Activated naive CD4-positive, alpha-beta T cell treated with anti-CD3 and anti-CD28 coated beads for 36 hours (primary cell): ENCODE measurements around the gene ACSF2. TPM values are rescaled to one million over a fixed set of nuclear protein-coding genes. Genes with fewer than 3 reads are reported as not detected.
"Not testable (repeated sequence)": the region's sequence is repeated elsewhere in the genome, so short reads cannot be mapped to it uniquely, and the experiment has no call there.

Experiments used
- CTCF ChIA-PET: fragments of 350-600 bp; sonication (Branson Sonifier 250); formaldehyde crosslinking; loops from one replicate; lab custom pipeline; 2021; ENCODE audit warnings: antibody characterized with exemption; lab: Charles Lee
- DNase-seq: peaks from one replicate; pipeline ENCODE4 v3.0.0-alpha.2; 2020
- H3K27ac Mint-ChIP-seq: one replicate; pipeline ENCODE4 v1.8.0; 2021; ENCODE audit warnings: mild to moderate bottlenecking, mixed read lengths
- H3K27me3 Mint-ChIP-seq: one replicate; pipeline ENCODE4 v1.8.0; 2021; ENCODE audit warnings: low read depth, mixed read lengths
- H3K36me3 Mint-ChIP-seq: one replicate; pipeline ENCODE4 v1.8.0; 2021; ENCODE audit warnings: low read depth, mixed read lengths
- H3K4me1 Mint-ChIP-seq: one replicate; pipeline ENCODE4 v1.8.0; 2021; ENCODE audit warnings: low read depth, mixed read lengths
- H3K4me3 Mint-ChIP-seq: one replicate; pipeline ENCODE4 v1.8.0; 2021; ENCODE audit warnings: mild to moderate bottlenecking, moderate library complexity, mixed read lengths
- H3K9me3 Mint-ChIP-seq: one replicate; pipeline ENCODE4 v1.8.0; 2021; ENCODE audit warnings: mixed read lengths
- intact Hi-C: fragments of 100-400 bp; cut with micrococcal nuclease; formaldehyde crosslinking; loops from one replicate; pipeline ENCODE4 v1.15.1; 2023
- total RNA-seq, 2 experiments: library from RNA; stranded (reverse); gene quantifications; one replicate each; pipeline ENCODE4 v1.2.3, GENCODE V29; 2021

ACSF2 gene
- total RNA-seq, 2 experiments from 2014 or later: 19.7 to 20.7 TPM

GRCh38 chr17:50469671-50470305 is 43.8 kb downstream of the ACSF2 start:
- H3K27ac Mint-ChIP-seq: no peak overlapping the region
- CTCF ChIA-PET: interaction anchor here (0.6 to 1.3 kb wide), 2 partner anchors 10 to 17 kb away, joined by 3 read pairs; no protein-coding TSS in a partner anchor

DNA sequence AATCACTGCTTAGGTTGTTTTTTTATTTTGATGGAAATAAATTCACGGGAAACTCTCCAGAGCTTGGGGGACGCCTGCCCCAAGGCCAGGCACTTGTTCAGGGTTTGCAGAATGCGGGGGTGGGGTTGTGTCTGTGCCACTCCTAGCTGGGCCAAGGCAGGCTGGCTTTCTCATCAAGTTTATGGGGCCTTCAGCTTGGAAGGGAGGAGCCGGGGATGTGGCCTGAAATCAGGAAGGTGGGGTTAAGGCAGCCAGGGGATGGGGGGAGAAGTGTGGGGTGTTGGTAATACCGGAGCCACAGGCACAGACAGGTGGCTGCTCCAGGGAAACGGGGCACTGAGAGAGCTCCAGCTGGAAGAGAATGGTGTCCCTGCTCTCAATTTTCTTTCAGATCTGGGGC is 44.4 kb downstream of the ACSF2 start:
- no peak for DNase-seq
- no peak overlapping the region for H3K4me3 Mint-ChIP-seq
- no peaks in the 10 kb centered on the region for H3K9me3 Mint-ChIP-seq
- H3K27ac Mint-ChIP-seq: no peak overlapping the region
- H3K27me3 Mint-ChIP-seq: peaks cover 14% of the 10 kb centered on the region
- CTCF ChIA-PET: interaction anchor here (1.3 kb wide), 1 partner anchor 9 kb away, joined by 3 read pairs; no protein-coding TSS in a partner anchor
- intact Hi-C loops: no loop called here
- peaks cover 1% of the 10 kb centered on the region for H3K36me3 Mint-ChIP-seq
- H3K4me1 Mint-ChIP-seq: peaks cover 6% of the 10 kb centered on the region

More at GRCh38 chr17:50469671-50470305, 43.8 kb downstream of the ACSF2 start:
- peaks cover 1% of the 10 kb centered on the region for H3K36me3 Mint-ChIP-seq
- peaks cover 6% of the 10 kb centered on the region for H3K4me1 Mint-ChIP-seq
- no peak for DNase-seq
- peaks cover 14% of the 10 kb centered on the region for H3K27me3 Mint-ChIP-seq
- intact Hi-C loops: no loop called here
- no peaks in the 10 kb centered on the region for H3K9me3 Mint-ChIP-seq
- no peak overlapping the region for H3K4me3 Mint-ChIP-seq

- intact Hi-C loops: no loop called here
- H3K27ac Mint-ChIP-seq: no peak overlapping the region
- H3K4me1 Mint-ChIP-seq: peaks cover 6% of the 10 kb centered on the region
- DNase-seq: no peak
- CTCF ChIA-PET: interaction anchor here (1.3 kb wide), 1 partner anchor 8 kb away, joined by 3 read pairs; no protein-coding TSS in a partner anchor
- peaks cover 15% of the 10 kb centered on the region for H3K27me3 Mint-ChIP-seq
- no peaks in the 10 kb centered on the region for H3K9me3 Mint-ChIP-seq
- peaks cover 1% of the 10 kb centered on the region for H3K36me3 Mint-ChIP-seq
- no peak overlapping the region for H3K4me3 Mint-ChIP-seq
These were observed 45.2 kb downstream of the ACSF2 start for GRCh38 chr17:50471009-50471905.

GRCh38 chr17:50472286-50472685 is 46.3 kb downstream of the ACSF2 start:
- no peak for DNase-seq
- H3K36me3 Mint-ChIP-seq: peaks cover 1% of the 10 kb centered on the region
- intact Hi-C loops: no loop called here
- H3K4me1 Mint-ChIP-seq: peaks cover 6% of the 10 kb centered on the region
- CTCF ChIA-PET: interaction anchor here (0.6 to 1.6 kb wide), 2 partner anchors 75 to 115 kb away, joined by 3 to 5 read pairs; partner anchors contain the start of gene LRRC59
- H3K27me3 Mint-ChIP-seq: peaks cover 19% of the 10 kb centered on the region
- no peak overlapping the region for H3K27ac Mint-ChIP-seq
- no peaks in the 10 kb centered on the region for H3K9me3 Mint-ChIP-seq
- H3K4me3 Mint-ChIP-seq: no peak overlapping the region

DNA sequence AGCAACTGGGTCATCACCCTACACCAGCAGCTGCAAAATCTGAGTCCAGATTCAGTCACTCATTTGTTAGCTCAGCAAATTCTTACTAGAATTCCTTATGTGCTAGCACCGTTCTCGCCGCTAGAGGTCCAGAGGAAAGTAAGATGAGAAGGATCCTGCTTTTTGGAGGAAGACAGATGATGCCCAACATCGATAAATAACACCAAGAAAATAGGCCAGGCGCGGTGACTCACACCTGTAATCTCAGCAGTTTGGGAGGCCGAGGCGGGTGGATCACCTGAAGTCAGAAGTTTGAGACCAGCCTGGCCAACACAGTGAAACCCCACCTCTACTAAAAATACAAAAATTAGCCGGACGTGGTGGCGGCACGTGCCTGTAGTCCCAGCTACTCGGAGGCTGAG is 46.7 kb downstream of the ACSF2 start:
- H3K4me3 Mint-ChIP-seq, H3K4me1 Mint-ChIP-seq, intact Hi-C loops, H3K36me3 Mint-ChIP-seq, H3K9me3 Mint-ChIP-seq, H3K27ac Mint-ChIP-seq, DNase-seq: not testable (repeated sequence)
- CTCF ChIA-PET: interaction anchor here (1.6 kb wide), 1 partner anchor 75 kb away, joined by 5 read pairs; the partner anchor contains the start of gene LRRC59
- H3K27me3 Mint-ChIP-seq: peaks cover 15% of the 10 kb centered on the region

DNA sequence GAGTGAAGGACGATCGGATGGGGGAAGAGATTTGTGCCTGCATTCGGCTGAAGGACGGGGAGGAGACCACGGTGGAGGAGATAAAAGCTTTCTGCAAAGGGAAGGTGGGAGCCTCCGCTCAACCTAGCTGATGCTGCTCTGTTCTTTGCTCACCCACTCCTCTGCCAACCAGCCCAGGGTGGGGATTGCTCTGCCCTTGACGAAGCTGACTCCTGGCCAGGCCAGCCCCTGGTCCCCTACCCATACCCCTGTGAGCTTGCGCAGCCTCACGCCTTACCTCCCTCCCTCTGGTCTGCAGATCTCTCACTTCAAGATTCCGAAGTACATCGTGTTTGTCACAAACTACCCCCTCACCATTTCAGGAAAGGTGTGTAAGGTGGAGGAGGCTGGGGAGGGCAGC is 47.9 kb downstream of the ACSF2 start:
- peaks cover 1% of the 10 kb centered on the region for H3K36me3 Mint-ChIP-seq
- no peaks in the 10 kb centered on the region for H3K9me3 Mint-ChIP-seq
- intact Hi-C loops: no loop called here
- CTCF ChIA-PET: interaction anchor here (0.6 kb wide), 1 partner anchor 15 kb away, joined by 3 read pairs; no protein-coding TSS in a partner anchor
- peaks cover 9% of the 10 kb centered on the region for H3K4me1 Mint-ChIP-seq
- no peak overlapping the region for H3K27ac Mint-ChIP-seq
- no peak for DNase-seq
- H3K27me3 Mint-ChIP-seq: peaks cover 8% of the 10 kb centered on the region
- no peak overlapping the region for H3K4me3 Mint-ChIP-seq

GRCh38 chr17:50474523-50474922 is 48.5 kb downstream of the ACSF2 start:
- no peak overlapping the region for H3K4me3 Mint-ChIP-seq
- H3K27ac Mint-ChIP-seq: no peak overlapping the region
- intact Hi-C loops: no loop called here
- peaks cover 6% of the 10 kb centered on the region for H3K27me3 Mint-ChIP-seq
- H3K9me3 Mint-ChIP-seq: no peaks in the 10 kb centered on the region
- no peak for DNase-seq
- H3K36me3 Mint-ChIP-seq: peaks cover 2% of the 10 kb centered on the region
- H3K4me1 Mint-ChIP-seq: peaks cover 10% of the 10 kb centered on the region
- CTCF ChIA-PET: interaction anchor here (0.6 kb wide), 1 partner anchor 14 kb away, joined by 3 read pairs; no protein-coding TSS in a partner anchor

DNA sequence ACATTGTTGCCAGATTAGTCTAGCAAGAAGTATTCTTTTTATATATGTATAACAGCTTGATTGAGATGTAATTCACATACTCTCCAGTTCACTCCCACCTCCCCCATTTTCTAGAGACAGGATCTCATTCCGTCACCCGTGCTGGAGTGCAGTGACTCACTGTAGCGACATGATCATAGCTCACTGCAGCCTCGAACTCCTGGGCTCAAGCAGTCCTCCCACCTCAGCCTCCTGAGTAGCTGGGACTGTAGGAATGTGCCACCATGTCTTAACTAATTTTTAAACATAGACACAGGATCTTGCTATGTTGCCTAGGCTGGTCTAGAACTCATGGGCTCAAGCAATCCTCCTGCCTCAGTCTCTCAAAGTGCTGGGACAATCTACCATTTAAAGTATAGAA is 49.3 kb downstream of the ACSF2 start:
- DNase-seq: no peak
- intact Hi-C loops: no loop called here
- no peak overlapping the region for H3K4me3 Mint-ChIP-seq
- CTCF ChIA-PET: no interaction called here
- peaks cover 19% of the 10 kb centered on the region for H3K4me1 Mint-ChIP-seq
- no peak overlapping the region for H3K27ac Mint-ChIP-seq
- no peaks in the 10 kb centered on the region for H3K9me3 Mint-ChIP-seq
- peaks cover 5% of the 10 kb centered on the region for H3K27me3 Mint-ChIP-seq
- H3K36me3 Mint-ChIP-seq: peaks cover 3% of the 10 kb centered on the region

DNA sequence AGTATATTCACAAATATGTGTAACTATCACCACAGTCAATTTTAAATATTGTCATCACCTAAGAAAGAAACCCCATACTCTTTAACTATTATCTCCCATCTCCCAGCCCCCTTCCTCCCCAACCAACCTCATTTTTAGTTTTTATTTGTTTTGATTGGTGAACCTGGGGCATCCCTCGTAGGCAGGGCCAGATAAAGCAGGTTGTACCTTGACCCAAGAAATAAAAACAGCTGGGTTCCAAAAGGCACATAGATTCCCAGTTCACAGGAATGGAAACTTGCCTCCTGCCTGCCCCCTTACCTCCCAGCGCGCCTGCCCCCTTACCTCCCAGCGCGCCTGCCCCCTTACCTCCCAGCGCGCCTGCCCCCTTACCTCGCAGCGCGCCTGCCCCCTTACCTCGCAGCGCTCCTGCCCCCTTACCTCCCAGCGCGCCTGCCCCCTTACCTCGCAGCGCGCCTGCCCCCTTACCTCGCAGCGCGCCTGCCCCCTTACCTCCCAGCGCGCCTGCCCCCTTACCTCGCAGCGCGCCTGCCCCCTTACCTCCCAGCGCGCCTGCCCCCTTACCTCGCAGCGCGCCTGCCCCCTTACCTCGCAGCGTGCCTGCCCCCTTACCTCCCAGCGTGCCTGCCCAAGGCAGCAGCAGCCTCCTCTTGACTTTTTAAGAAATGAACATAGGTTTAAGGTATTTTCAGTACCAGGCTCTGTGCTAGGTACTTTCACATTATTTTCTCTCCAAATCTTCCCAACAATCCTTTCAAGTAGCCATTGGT is 49.9 kb downstream of the ACSF2 start:
- DNase-seq, H3K4me3 Mint-ChIP-seq, H3K27ac Mint-ChIP-seq, H3K9me3 Mint-ChIP-seq, H3K36me3 Mint-ChIP-seq, H3K27me3 Mint-ChIP-seq, intact Hi-C loops: not testable (repeated sequence)
- peaks cover 23% of the 10 kb centered on the region for H3K4me1 Mint-ChIP-seq
- CTCF ChIA-PET: interaction anchor here (0.6 to 1.3 kb wide), 3 partner anchors 63 to 289 kb away, joined by 3 to 4 read pairs (median 3); no protein-coding TSS in a partner anchor

DNA sequence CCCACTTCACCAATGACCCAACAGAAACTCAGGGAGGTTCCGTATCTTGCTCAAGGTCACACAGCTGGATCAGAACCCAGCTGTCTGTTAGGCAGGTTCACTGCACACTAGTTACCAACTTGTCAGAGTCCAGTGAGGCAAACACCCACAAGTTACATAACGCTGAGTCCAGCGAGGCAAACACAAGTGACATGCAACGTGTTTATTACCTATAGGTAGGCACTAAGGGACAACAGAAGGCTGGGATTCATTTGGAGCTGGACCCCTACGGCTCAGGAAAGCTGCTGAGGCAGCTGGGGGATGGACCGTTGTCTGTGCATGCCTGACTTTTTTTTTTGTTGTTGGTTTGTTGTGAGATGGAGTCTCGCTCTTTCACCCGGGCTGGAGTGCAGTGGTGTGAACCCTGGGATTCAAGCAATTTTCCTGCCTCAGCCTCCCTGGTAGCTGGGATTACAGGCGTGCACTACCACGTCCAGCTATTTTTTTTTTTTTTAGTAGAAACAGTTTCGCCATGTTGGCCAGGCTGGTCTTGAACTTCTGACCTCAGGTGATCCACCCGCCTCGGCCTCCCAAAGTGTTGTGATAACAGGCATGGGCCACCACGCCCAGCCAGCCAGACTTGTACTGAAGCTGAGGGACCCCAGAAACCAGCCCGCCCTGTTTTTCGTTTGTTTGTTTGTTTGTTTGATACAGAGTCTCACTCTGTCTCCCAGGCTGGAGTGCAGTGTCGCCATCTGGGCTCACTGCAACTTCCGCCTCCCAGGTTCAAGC is 50.7 kb downstream of the ACSF2 start:
- peaks cover 23% of the 10 kb centered on the region for H3K4me1 Mint-ChIP-seq
- CTCF ChIA-PET: interaction anchor here (0.6 to 3.0 kb wide), 5 partner anchors 25 to 288 kb away, joined by 3 to 12 read pairs (median 3); no protein-coding TSS in a partner anchor
- no peaks in the 10 kb centered on the region for H3K9me3 Mint-ChIP-seq
- no peak overlapping the region for H3K4me3 Mint-ChIP-seq
- H3K36me3 Mint-ChIP-seq: peaks cover 3% of the 10 kb centered on the region
- peaks cover 5% of the 10 kb centered on the region for H3K27me3 Mint-ChIP-seq
- DNase-seq: no peak
- no peak overlapping the region for H3K27ac Mint-ChIP-seq
- intact Hi-C loops: no loop called here

DNA sequence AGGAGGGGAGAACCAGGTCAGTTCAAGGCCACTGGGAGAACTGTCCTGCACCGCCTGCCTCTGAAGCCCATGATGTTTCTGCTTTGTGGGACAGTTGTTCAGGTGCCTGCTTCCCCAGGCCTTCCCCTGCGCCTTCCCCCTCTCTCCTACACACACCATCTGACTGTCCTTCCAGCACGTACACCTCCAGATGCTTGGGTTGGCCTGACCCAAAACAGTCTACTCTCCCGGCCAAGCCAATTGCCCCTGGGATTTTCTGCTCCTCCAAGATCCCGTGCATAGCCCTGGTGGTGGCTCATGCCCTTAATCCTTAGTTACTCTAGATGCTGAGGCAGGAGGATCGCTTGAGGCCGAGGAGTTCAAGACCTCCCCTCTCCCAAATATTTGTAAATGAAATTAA is 52.0 kb downstream of the ACSF2 start:
- no peak for DNase-seq
- CTCF ChIA-PET: interaction anchor here (0.6 to 3.0 kb wide), 9 partner anchors 16 to 116 kb away, joined by 3 to 15 read pairs (median 5); partner anchors contain the start of gene CACNA1G
- Mint-ChIP-seq H3K9me3 (no peaks in the 10 kb centered on the region), H3K36me3 (peaks cover 8% of the 10 kb centered on the region), H3K4me1 (peaks cover 25% of the 10 kb centered on the region), H3K4me3 (peak overlapping the region; percentile 81), H3K27me3 (peaks cover 5% of the 10 kb centered on the region), H3K27ac (peak overlapping the region; percentile 95)
- intact Hi-C loops: loop anchor here (1.0 to 2.0 kb wide), 7 partner anchors 33 to 278 kb away; partner anchors contain the start of genes ANKRD40, CACNA1G and SPATA20
